Brain microvascular endothelial cell (primary cell): ENCODE measurements around the gene CARD10.

Experiments
- DNase-seq: peaks from one replicate; pipeline ENCODE4 v3.0.0-alpha.2; 2020
- H3K27ac ChIP-seq: fragments of 250-450 bp; sonication (Bioruptor Pico); 2 replicates; pipeline ENCODE4 v1.5.1; 2020; ENCODE audit warnings: mild to moderate bottlenecking, moderate library complexity
- H3K27me3 ChIP-seq: fragments of 250-450 bp; sonication (Bioruptor Pico); replicated peaks from 2 replicates; pipeline ENCODE4 v1.5.1; 2020; ENCODE audit warnings: mild to moderate bottlenecking
- H3K36me3 ChIP-seq: fragments of 250-450 bp; sonication (Bioruptor Pico); replicated peaks from 2 replicates; pipeline ENCODE4 v1.5.1; 2020; ENCODE audit warnings: mild to moderate bottlenecking
- H3K4me3 ChIP-seq: 2 replicates; pipeline ENCODE4 v1.5.1; 2011; ENCODE audit warnings: low read depth, mild to moderate bottlenecking, control low read depth, low read length, moderate library complexity
- CTCF ChIP-seq: IDR thresholded peaks from 2 replicates; pipeline ENCODE4 v1.5.1; 2011; ENCODE audit warnings: low read depth, mild to moderate bottlenecking, moderate library complexity, low read length, control low read depth, inconsistent platforms; ENCODE audit errors: missing control alignments
- in situ Hi-C: cut with HindIII; loops from 2 replicates; pipeline ENCODE4 v1.10.0; 2017; ENCODE audit warnings: low sequenced_read_pairs, low pct_ligation_motif_present

CARD10 gene

DNA sequence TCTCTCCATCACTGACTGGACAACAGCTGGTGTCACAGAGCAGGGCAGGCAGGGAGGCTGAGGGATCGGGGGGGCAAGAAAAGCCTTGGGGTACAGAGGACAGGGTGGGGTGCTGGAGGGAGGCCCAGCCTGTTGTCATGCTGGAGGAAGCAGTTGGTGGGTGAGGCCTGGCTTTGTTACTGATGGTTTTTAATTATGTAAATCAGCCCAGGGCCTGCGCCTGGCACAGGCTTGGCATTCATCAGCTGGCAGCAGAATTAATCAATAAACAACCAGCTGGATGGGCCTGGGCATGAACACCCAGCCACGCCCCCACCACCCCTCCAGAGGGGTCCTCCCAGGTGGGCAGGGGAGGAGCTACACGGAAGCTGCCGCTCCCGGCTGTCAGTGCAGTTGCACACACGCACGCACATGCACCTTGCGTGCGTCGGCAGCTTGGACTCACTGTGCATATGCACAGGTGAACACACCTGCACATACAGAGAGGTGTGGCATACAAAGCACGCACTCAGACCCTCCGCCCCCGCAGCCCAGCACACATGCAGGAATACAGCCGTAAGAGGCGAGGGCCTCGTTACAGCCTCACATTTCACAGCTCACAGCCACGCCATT is 70.6 kb downstream of the CARD10 start:
- H3K27ac ChIP-seq, result no peak overlapping the region
- no peak for TF ChIP-seq CTCF
- H3K36me3 ChIP-seq, result no peaks in the 10 kb centered on the region
- in situ Hi-C loops, result no loop called here
- no peak overlapping the region for H3K4me3 ChIP-seq
- H3K27me3 ChIP-seq, result no peaks in the 10 kb centered on the region
- DNase-seq, result no peak

DNA sequence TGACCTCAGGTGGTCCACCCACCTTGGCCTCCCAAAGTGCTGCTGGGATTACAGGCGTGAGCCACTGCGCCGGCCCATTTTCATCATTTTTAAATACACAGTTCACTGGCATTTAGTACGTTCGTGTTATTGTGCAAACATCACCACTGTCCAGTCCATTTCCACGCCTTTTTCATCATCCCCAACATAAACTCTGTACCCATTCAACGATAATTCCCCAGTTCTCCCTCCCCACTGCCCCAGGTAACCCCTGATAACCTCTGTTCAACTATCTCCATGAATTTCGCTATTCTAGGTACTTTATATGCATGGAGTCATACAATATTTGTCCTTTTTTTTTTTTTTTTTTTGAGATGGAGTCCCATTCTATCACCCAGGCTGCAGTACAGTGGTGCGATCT is 73.7 kb downstream of the CARD10 start:
- no peak overlapping the region for H3K27ac ChIP-seq
- H3K36me3 ChIP-seq, result no peaks in the 10 kb centered on the region
- no peak for TF ChIP-seq CTCF
- DNase-seq, result no peak
- in situ Hi-C loops, result no loop called here
- no peak overlapping the region for H3K4me3 ChIP-seq
- H3K27me3 ChIP-seq, result no peaks in the 10 kb centered on the region

GRCh38 chr22:37443977-37444376 is 75.2 kb downstream of the CARD10 start:
- Histone ChIP-seq H3K27ac (no peak overlapping the region), H3K36me3 (no peaks in the 10 kb centered on the region), H3K27me3 (no peaks in the 10 kb centered on the region), H3K4me3 (no peak overlapping the region)
- no peak for TF ChIP-seq CTCF
- in situ Hi-C loops, result no loop called here
- DNase-seq, result no peak

GRCh38 chr22:37443086-37443485 is 76.1 kb downstream of the CARD10 start:
- no peak for DNase-seq
- TF ChIP-seq CTCF, result no peak
- Histone ChIP-seq H3K27me3 (no peaks in the 10 kb centered on the region), H3K36me3 (no peaks in the 10 kb centered on the region), H3K27ac (no peak overlapping the region), H3K4me3 (no peak overlapping the region)
- in situ Hi-C loops, result no loop called here

GRCh38 chr22:37442537-37442936 is 76.7 kb downstream of the CARD10 start:
- Histone ChIP-seq H3K27me3 (no peaks in the 10 kb centered on the region), H3K36me3 (no peaks in the 10 kb centered on the region), H3K27ac (no peak overlapping the region), H3K4me3 (no peak overlapping the region)
- TF ChIP-seq CTCF, result no peak
- in situ Hi-C loops, result no loop called here
- peak; percentile 33 for DNase-seq

DNA sequence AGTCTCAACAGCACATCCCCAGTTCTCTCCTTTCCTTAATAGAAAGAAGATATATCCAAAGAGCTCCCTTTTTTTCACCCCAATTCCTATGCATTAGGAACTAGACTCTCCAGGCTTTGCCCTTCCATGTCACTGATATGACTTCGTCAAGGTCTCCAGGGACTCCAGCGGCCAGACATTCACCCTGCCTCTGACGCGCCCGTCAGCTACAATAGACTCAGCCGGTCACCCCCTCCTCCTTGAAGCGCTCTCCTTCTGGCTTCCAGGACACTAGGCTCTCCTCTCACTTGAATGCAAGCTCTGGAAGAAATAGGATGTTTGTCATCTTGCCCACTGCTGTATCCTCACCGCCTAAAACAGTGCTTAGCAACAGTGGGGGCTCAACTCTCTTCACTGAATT is 77.1 kb downstream of the CARD10 start:
- no peaks in the 10 kb centered on the region for H3K27me3 ChIP-seq
- no peak for TF ChIP-seq CTCF
- in situ Hi-C loops, result no loop called here
- no peaks in the 10 kb centered on the region for H3K36me3 ChIP-seq
- H3K27ac ChIP-seq, result no peak overlapping the region
- DNase-seq, result no peak
- H3K4me3 ChIP-seq, result no peak overlapping the region
